C4-2B (cell line): ENCODE results near the gene MVD.
"Not testable (repeated sequence)": the region's sequence is repeated elsewhere in the genome, so short reads cannot be mapped to it uniquely, and the experiment has no call there.

Experiments used
- H3K27ac ChIP-seq: fragments of 450-650 bp; 2 replicates; pipeline ENCODE4 v1.5.1; 2017
- ZFX ChIP-seq: fragments of 450-650 bp; IDR thresholded peaks from 2 replicates; pipeline ENCODE4 v1.6.1; 2017
- TF ChIP-seq, protein P1 (sequence below): fragments of 450-650 bp; conservative IDR thresholded peaks from 2 replicates; pipeline ENCODE4 v1.5.1; 2017; ENCODE audit warnings: mild to moderate bottlenecking

MVD gene

DNA sequence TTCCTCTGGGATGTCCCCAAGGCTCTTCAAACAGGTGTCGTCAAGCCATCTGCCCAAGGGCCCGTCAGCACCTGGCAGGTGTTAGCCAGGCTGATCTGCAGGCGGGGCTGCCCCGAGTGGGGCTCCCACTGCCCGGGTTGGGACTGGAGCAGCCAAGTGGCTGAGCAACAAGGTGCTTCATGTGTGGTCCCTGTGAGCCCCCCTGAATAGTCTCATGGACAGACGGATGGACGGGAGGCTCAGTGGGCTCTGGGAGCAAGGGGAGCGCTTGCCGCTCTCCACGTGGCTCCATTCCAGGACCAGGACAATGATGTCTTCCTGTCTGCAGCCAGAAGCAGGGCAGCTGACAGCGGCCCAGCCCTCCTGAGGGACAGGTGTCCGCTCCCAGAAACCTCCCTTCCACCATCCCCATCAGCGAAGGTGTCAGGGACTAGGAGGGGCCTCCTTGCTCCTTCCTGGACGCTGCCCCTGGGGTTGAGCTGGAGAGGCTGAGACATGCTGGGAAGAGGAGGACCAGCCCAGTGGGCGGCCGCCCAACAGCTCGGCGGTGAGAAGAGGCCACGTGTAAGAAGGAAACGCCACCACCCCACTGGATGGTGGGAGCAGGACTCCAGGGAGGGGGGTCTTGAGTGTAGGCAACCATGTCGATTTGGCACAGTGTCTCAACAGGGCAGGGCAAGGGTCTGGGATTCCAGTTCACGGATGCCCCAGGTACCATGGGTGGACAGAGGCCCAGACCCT lies 13.8 kb upstream of the MVD start:
- H3K27ac ChIP-seq: no peak overlapping the region
- TF ChIP-seq ZFX: no peak
- TF ChIP-seq, protein P1, sequence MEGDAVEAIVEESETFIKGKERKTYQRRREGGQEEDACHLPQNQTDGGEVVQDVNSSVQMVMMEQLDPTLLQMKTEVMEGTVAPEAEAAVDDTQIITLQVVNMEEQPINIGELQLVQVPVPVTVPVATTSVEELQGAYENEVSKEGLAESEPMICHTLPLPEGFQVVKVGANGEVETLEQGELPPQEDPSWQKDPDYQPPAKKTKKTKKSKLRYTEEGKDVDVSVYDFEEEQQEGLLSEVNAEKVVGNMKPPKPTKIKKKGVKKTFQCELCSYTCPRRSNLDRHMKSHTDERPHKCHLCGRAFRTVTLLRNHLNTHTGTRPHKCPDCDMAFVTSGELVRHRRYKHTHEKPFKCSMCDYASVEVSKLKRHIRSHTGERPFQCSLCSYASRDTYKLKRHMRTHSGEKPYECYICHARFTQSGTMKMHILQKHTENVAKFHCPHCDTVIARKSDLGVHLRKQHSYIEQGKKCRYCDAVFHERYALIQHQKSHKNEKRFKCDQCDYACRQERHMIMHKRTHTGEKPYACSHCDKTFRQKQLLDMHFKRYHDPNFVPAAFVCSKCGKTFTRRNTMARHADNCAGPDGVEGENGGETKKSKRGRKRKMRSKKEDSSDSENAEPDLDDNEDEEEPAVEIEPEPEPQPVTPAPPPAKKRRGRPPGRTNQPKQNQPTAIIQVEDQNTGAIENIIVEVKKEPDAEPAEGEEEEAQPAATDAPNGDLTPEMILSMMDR: no peak

DNA sequence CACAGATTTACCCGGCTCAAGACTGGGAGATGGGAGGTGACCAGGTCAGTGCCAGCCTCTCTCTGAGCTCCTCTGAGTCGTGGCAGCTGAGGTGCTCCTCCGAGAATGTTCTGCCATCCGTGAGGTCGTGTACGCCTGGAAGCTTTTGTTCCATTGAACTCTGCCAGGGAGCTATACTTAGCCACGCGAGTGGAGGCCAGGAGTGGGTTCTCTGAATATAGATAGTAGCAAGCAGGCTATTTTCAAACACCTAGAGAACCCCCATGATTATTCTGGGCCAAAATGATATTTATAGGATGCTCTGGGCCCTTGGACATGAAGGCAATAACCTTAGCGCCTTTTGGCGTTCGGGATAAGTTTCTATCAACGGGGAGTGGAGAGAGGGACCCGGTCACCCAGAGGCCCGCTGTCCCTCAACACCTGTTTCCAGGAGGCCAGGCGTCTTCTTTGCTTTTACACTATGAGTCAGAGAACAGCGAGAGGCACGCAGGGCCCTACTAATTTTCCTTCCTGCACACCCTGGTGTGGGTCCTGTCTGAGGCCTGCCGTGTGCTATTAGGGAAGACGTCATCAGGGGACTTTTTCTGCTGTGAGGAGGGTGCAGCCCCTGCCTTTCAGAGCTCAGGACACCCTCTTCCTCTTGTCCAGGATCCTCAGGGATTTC lies 11.0 kb upstream of the MVD start:
- TF ChIP-seq, protein P1: no peak
- no peak for TF ChIP-seq ZFX

DNA sequence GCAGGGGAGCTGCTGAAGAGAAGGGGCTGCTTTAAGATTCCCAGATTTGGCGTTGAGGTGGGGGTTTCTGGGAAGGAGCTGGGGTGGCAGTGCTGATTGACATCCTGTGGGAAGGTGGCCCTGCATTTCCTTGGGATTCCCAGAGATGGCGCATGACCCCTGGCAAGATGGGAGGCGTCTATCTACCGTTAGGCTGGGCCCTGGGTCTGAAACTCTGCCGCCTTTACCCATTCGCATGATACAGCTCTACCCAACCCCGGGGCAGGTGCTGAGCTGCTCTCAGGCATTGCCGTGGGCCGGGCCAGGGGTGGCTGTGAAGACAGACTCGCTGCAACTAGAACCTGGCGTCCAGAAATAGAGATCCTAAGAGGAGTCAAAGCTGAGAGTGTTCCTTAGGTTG lies 9.9 kb upstream of the MVD start:
- no peak overlapping the region for H3K27ac ChIP-seq

More for the DNA sequence above, 11.0 kb upstream of the MVD start:
- H3K27ac ChIP-seq: no peak overlapping the region

DNA sequence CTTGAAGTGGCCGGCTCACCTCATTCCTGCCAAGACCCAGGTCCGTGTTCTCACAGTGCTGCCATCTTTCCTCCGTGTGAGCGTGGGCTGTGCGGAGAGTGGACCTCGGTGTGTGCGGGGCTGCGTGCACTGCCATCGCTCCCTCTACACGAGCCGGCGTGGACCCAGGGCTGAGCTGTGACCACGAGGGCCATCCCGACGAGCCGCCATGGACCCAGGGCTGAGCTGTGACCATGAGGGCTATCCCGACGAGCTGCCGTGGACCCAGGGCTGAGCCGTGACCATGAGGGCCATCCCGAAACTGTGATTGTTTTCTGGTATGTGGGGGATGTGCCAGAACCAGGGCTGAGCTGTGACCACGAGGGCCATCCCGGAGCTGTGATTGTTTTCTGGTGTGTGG lies 8.9 kb upstream of the MVD start:
- no peak overlapping the region for H3K27ac ChIP-seq
- TF ChIP-seq, protein P1: no peak
- TF ChIP-seq ZFX: no peak

More for the DNA sequence above, 9.9 kb upstream of the MVD start:
- TF ChIP-seq, protein P1: no peak; the same call in 1 of the 2 replicates
- no peak for TF ChIP-seq ZFX

DNA sequence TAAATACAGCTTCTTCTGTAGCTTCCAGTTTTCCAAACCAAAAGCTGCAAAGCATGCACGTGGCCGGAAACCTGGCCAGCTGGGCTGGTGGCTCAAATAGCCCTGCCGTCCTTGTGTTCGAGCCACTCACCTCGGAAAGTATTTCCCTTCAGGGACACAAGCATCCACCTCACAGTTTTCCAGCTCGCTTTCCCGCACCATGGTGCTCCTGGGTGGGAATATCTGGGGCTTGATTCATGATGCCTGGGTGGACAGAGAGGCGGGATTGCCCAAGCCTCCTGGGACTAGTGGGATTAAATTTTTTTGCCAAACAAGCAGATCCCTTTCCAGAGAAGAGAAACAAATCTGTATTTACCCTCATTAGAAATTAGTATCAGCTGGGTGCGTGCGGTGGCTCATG lies 7.1 kb upstream of the MVD start:
- TF ChIP-seq, protein P1: no peak
- TF ChIP-seq ZFX: no peak
- no peak overlapping the region for H3K27ac ChIP-seq

DNA sequence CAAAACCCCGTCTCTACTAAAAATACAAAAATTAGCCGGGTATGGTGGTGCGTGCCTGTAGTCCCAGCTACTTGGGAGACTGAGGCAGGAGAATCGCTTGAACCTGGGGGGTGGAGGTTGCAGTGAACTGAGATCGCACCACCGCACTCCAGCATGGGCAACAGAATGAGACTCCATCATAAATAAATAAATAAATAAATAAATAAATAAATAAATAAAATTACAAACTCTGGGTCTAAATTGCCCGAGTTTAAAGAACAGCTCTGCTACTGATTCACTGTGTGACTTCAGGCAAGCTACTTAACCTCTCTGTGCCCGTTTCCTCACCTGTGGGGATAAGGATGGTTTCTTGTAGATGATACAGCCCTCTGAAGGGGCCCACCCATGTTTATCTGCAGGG lies 6.6 kb upstream of the MVD start:
- not testable (repeated sequence) for H3K27ac ChIP-seq

DNA sequence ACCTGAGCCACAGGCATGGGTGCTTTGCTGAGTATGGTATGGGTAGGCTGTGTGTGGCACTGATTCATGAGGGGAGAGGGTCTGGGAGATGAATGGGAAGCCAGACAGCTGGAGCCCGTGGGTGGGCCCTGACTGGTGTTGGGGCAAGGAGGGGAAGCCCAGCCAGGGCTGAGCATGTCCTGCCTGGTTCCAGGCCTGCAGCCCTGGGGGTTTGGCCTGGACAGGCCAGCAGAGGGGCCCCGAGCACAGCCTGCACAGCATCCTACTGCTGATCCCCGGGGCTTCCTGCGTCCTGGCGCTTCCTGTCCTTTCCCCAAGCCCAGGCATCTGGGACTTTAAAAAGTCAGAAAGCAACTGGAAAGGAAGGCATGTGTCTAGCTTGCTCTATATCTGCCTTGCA lies 4.6 kb upstream of the MVD start:
- H3K27ac ChIP-seq: no peak overlapping the region
- TF ChIP-seq, protein P1: no peak
- no peak for TF ChIP-seq ZFX

DNA sequence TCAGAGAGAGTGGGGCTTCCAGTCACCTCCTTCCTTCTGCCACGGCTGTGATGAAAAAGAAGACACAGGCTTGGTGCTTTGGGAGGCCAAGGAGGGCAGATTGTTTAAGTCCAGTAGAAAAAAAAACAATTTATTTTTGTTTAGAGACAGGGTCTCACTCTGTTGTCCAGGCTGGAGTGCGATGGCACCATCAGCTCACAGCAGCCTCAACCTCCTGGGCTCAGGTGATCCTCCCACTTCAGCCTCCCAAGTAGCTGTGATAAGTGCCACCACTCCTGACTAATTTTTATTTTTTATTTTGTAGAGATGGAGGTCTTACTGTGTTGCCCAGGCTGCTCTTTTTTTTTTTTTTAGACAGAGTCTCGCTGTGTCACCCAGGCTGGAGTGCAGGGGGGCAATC lies 2.7 kb upstream of the MVD start:
- H3K27ac ChIP-seq: no peak overlapping the region
- no peak for TF ChIP-seq ZFX
- TF ChIP-seq, protein P1: no peak
